Tibial artery (tissue), 4 donors: ENCODE data around the gene CAPN5.
"Not testable (repeated sequence)": the region's sequence is repeated elsewhere in the genome, so short reads cannot be mapped to it uniquely, and the experiment has no call there.

Source experiments
- DNase-seq, 2 donors: peaks; one replicate each; pipeline ENCODE4 v3.0.0-alpha.2; 2019
- H3K27ac ChIP-seq, 2 donors: fragments of 200-600 bp; sonication (generic) in 1 of 2; 1 replicate in 1 of 2; 2 replicates in 1 of 2; pipeline ENCODE4 v1.5.1; 2018 to 2019; ENCODE audit warnings: mild to moderate bottlenecking in 1 of 2
- H3K27me3 ChIP-seq, 2 donors: fragments of 200-600 bp; sonication (generic) in 1 of 2; one replicate each; pipeline versions ENCODE4 v1.5.1 to v1.6.0; 2016 to 2019
- H3K36me3 ChIP-seq, 3 donors: fragments of 200-600 bp; sonication (generic) in 2 of 3; one replicate each; pipeline ENCODE4 v1.5.1; 2016 to 2019; ENCODE audit warnings: mild to moderate bottlenecking in 2 of 3
- H3K4me1 ChIP-seq, 4 donors: fragments of 200-600 bp; sonication (generic) in 2 of 4; 1 replicate in 3 of 4; 2 replicates in 1 of 4; pipeline ENCODE4 v1.5.1; 2016 to 2019
- H3K4me3 ChIP-seq, 2 donors: fragments of 200-600 bp; sonication (generic) in 1 of 2; 1 replicate in 1 of 2; 2 replicates in 1 of 2; pipeline ENCODE4 v1.5.1; 2018 to 2019; ENCODE audit warnings: mild to moderate bottlenecking in 2 of 2
- H3K9me3 ChIP-seq, 3 donors: fragments of 200-600 bp; sonication (generic) in 1 of 3; one replicate each; pipeline ENCODE4 v1.5.1; 2016 to 2019
- CTCF ChIP-seq, 2 experiments: fragments of 200-600 bp in 1 of 2; fragments of 450-650 bp in 1 of 2; IDR thresholded peaks; one replicate each; pipeline ENCODE4 v1.5.1; 2017 to 2019; ENCODE audit warnings: antibody characterized with exemption in 2 of 2, mild to moderate bottlenecking in 1 of 2, moderate library complexity in 1 of 2
- intact Hi-C: fragments of 100-400 bp; cut with DNase I; formaldehyde crosslinking; loops from one replicate; pipeline ENCODE4 v1.15.0; 2023; ENCODE audit warnings: low total_unique reads

Gene CAPN5

GRCh38 chr11:77066229-77067042, at the start of gene CAPN5:
Gene CAPN5 (plus strand): TSS chr11:77066971. CDS start chr11:77084887, 17,916 bp downstream.
- Histone ChIP-seq H3K27ac (peak within 1 kb of the TSS; percentile 90 to 96), H3K4me3 (peak within 1 kb of the TSS; percentile 79 to 91), H3K9me3 (no peaks in the 10 kb centered on the region), H3K27me3 (no peaks in the 10 kb centered on the region), H3K36me3 (no peaks in the 10 kb centered on the region), H3K4me1 (peaks cover 0 to 16% (median 7%) of the 10 kb centered on the region in 4 donors)
- intact Hi-C loops, result loop anchor here (10.0 kb wide), 2 partner anchors 282 to 622 kb away; partner anchors contain the start of genes EMSY and TSKU
- peak; percentile 89 to 95 for DNase-seq
- peak; percentile 12 to 53 for TF ChIP-seq CTCF (IDR thresholded peaks at IDR 0.05)

GRCh38 chr11:77018396-77018924, 48.3 kb upstream of the CAPN5 start:
- intact Hi-C loops, H3K27me3 ChIP-seq, DNase-seq, H3K4me3 ChIP-seq, H3K4me1 ChIP-seq, H3K9me3 ChIP-seq, H3K27ac ChIP-seq: not testable (repeated sequence)
- H3K36me3 ChIP-seq, result peaks cover 0 to 30% (median 7%) of the 10 kb centered on the region in 3 donors

- Histone ChIP-seq H3K4me1 (no peaks in the 10 kb centered on the region), H3K4me3 (no peak overlapping the region), H3K27me3 (no peaks in the 10 kb centered on the region), H3K36me3 (peaks cover 0 to 30% (median 7%) of the 10 kb centered on the region in 3 donors), H3K27ac (no peak overlapping the region), H3K9me3 (no peaks in the 10 kb centered on the region)
- intact Hi-C loops, result no loop called here
- DNase-seq, result no peak
- TF ChIP-seq CTCF (IDR thresholded peaks at IDR 0.05), result no peak
Measured at GRCh38 chr11:77019976-77020595, 46.7 kb upstream of the CAPN5 start.

GRCh38 chr11:77020734-77021133, 46.0 kb upstream of the CAPN5 start:
- H3K4me3 ChIP-seq, result no peak overlapping the region
- TF ChIP-seq CTCF (IDR thresholded peaks at IDR 0.05), result no peak
- intact Hi-C loops, result no loop called here
- no peak for DNase-seq
- no peak overlapping the region for H3K27ac ChIP-seq
- H3K4me1 ChIP-seq, result no peaks in the 10 kb centered on the region
- no peaks in the 10 kb centered on the region for H3K27me3 ChIP-seq
- H3K9me3 ChIP-seq, result no peaks in the 10 kb centered on the region
- H3K36me3 ChIP-seq, result peaks cover 0 to 30% (median 7%) of the 10 kb centered on the region in 3 donors

GRCh38 chr11:77024745-77025144, 42.0 kb upstream of the CAPN5 start:
- Histone ChIP-seq H3K4me1 (no peaks in the 10 kb centered on the region), H3K27ac (no peak overlapping the region), H3K36me3 (peaks cover 0 to 19% (median 0%) of the 10 kb centered on the region in 3 donors), H3K27me3 (no peaks in the 10 kb centered on the region), H3K9me3 (no peaks in the 10 kb centered on the region), H3K4me3 (no peak overlapping the region)
- TF ChIP-seq CTCF (IDR thresholded peaks at IDR 0.05), result no peak
- intact Hi-C loops, result no loop called here
- DNase-seq, result no peak

GRCh38 chr11:77026221-77026620, 40.5 kb upstream of the CAPN5 start:
- H3K4me3 ChIP-seq, result no peak overlapping the region
- H3K36me3 ChIP-seq, result peaks cover 0 to 6% (median 0%) of the 10 kb centered on the region in 3 donors
- H3K27me3 ChIP-seq, result peaks cover 0 to 8% of the 10 kb centered on the region in 2 donors
- H3K27ac ChIP-seq, result no peak overlapping the region
- no peaks in the 10 kb centered on the region for H3K4me1 ChIP-seq
- intact Hi-C loops, result no loop called here
- no peak for TF ChIP-seq CTCF (IDR thresholded peaks at IDR 0.05)
- no peak for DNase-seq
- H3K9me3 ChIP-seq, result no peaks in the 10 kb centered on the region
